GM06990 (cell line): Measurements from ENCODE around the gene PDGFD.

Experiments used
- DNase-seq: peaks from one replicate; pipeline ENCODE4 v3.0.0-alpha.2; 2011; ENCODE audit not compliant: insufficient read length; ENCODE audit errors: extremely low read depth
- H3K27me3 ChIP-seq: replicated peaks from 2 replicates; pipeline ENCODE4 v1.6.0; 2011; ENCODE audit warnings: low read length; ENCODE audit not compliant: control insufficient read depth, insufficient read depth
- H3K36me3 ChIP-seq: 2 replicates; pipeline ENCODE4 v1.5.1; 2011; ENCODE audit warnings: low read length; ENCODE audit not compliant: control insufficient read depth, insufficient read depth
- H3K4me3 ChIP-seq: replicated peaks from 2 replicates; pipeline ENCODE4 v1.5.1; 2011; ENCODE audit warnings: low read depth, mild to moderate bottlenecking, control low read depth, low read length
- TF ChIP-seq, protein P1 (sequence below): IDR thresholded peaks from 2 replicates; pipeline ENCODE4 v1.5.1; 2011; ENCODE audit warnings: low read length, control low read depth, mild to moderate bottlenecking, inconsistent platforms; ENCODE audit not compliant: insufficient read depth, poor library complexity, severe bottlenecking

Gene PDGFD

DNA sequence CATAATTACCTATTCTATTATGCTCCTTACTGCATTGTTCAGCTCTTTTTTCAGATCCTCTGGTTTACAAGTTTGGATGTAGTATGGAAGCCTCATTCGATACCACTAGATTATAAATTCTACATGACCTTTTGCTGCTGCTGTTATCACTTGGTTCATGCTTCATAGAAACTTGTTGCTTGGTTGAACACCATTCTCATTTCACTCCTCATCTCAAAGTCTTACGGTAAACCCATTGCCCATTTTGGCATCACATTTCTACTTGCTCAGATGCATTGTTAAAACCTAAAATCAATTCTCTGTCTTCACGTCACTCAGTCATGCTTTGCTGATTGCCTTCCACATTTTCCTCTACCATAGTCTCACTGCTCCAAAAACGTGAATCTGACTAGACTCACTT, 283.0 kb downstream of the PDGFD start:
- Histone ChIP-seq H3K27me3 (no peaks in the 10 kb centered on the region; the same call in 1 of the 2 replicates), H3K4me3 (no peak overlapping the region), H3K36me3 (no peaks in the 10 kb centered on the region)
- TF ChIP-seq, protein P1, sequence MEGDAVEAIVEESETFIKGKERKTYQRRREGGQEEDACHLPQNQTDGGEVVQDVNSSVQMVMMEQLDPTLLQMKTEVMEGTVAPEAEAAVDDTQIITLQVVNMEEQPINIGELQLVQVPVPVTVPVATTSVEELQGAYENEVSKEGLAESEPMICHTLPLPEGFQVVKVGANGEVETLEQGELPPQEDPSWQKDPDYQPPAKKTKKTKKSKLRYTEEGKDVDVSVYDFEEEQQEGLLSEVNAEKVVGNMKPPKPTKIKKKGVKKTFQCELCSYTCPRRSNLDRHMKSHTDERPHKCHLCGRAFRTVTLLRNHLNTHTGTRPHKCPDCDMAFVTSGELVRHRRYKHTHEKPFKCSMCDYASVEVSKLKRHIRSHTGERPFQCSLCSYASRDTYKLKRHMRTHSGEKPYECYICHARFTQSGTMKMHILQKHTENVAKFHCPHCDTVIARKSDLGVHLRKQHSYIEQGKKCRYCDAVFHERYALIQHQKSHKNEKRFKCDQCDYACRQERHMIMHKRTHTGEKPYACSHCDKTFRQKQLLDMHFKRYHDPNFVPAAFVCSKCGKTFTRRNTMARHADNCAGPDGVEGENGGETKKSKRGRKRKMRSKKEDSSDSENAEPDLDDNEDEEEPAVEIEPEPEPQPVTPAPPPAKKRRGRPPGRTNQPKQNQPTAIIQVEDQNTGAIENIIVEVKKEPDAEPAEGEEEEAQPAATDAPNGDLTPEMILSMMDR = no peak
- DNase-seq = no peak

GRCh38 chr11:103878646-103879045, 285.3 kb downstream of the PDGFD start:
- DNase-seq = no peak
- Histone ChIP-seq H3K4me3 (no peak overlapping the region), H3K36me3 (no peaks in the 10 kb centered on the region), H3K27me3 (no peaks in the 10 kb centered on the region)
- TF ChIP-seq, protein P1 = no peak

- H3K4me3 ChIP-seq = no peak overlapping the region
- no peak for DNase-seq
- TF ChIP-seq, protein P1 = no peak
- no peaks in the 10 kb centered on the region for H3K36me3 ChIP-seq
- H3K27me3 ChIP-seq = no peaks in the 10 kb centered on the region
These were observed 286.7 kb downstream of the PDGFD start for GRCh38 chr11:103877221-103877620.

DNA sequence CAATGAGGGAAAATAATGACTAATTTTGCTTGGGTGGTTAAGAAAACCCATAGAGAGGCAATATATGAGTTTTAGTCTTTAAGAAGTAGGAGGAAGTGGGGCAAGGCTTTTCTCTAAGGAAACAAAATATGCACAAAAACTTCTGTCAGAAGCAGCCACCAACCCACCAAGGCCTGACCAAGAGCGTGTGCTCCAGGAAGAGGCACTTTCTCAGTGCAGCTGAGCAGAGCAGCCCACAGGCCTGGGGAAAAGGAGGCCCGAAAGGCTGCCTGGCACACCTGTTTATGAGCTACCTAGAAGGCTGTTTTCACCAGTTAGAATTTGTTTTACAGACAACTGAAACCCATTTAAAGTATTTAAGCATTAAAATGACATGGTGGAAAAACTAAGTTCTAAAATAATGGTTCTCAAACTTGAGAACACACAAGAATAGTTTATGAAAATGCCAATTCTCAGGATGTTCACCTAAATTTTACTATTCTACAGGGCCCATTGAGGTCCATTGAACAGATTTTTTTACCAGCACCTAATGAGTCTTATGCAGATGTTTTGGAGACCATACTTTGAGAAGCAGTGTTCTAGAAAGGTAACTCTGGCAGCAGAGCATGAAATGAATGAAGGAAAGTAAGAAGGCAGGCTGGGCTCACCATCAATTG, 288.0 kb downstream of the PDGFD start:
- no peaks in the 10 kb centered on the region for H3K27me3 ChIP-seq
- H3K4me3 ChIP-seq = no peak overlapping the region
- TF ChIP-seq, protein P1 = no peak
- H3K36me3 ChIP-seq = no peaks in the 10 kb centered on the region
- DNase-seq = no peak

DNA sequence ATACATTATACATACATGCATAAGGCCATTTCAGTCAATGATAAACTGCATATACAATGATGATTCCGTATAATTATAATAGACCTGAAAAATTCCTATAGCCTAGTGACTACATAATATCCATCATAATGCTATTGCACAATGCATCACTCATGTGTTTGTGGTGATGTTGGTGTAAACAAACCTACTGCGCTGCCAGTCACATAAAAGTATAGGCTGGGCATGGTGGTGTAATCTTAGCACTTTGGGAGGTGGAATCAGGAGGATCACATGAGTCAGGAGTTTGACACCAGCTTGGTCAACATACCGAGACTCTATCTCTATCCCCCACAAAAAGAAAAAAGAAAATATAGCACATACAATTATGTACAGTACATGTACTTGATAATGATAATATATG, 291.2 kb downstream of the PDGFD start:
- Histone ChIP-seq H3K27me3 (no peaks in the 10 kb centered on the region), H3K4me3 (no peak overlapping the region), H3K36me3 (no peaks in the 10 kb centered on the region)
- TF ChIP-seq, protein P1 = no peak
- DNase-seq = no peak

GRCh38 chr11:103871923-103872551, 291.9 kb downstream of the PDGFD start:
- no peaks in the 10 kb centered on the region for H3K27me3 ChIP-seq
- no peak for DNase-seq
- TF ChIP-seq, protein P1 = no peak
- H3K4me3 ChIP-seq = no peak overlapping the region
- H3K36me3 ChIP-seq = no peaks in the 10 kb centered on the region
